HG02759 (cell line): ENCODE measurements around the gene H2BW1.
"Not testable (repeated sequence)": the region's sequence is repeated elsewhere in the genome, so short reads cannot be mapped to it uniquely, and the experiment has no call there.

ENCODE experiments used
- ATAC-seq: cut with Tn5 transposase; IDR thresholded peaks from one replicate; pipeline ENCODE4 v1.9.1; 2021; ENCODE audit warnings: mild to moderate bottlenecking, moderate library complexity; ENCODE audit not compliant: unreplicated experiment

Gene H2BW1

GRCh38 chrX:104013606-104014005 lies at the start of gene H2BW1:
H2BW1 (minus strand) TSS chrX:104013708; CDS start chrX:104013576, 132 bp downstream.
- no peak for ATAC-seq

- not testable (repeated sequence) for ATAC-seq
Observed at GRCh38 chrX:104062636-104063035, 49.1 kb upstream of the H2BW1 start.

GRCh38 chrX:104054956-104055355 lies 41.4 kb upstream of the H2BW1 start:
- not testable (repeated sequence) for ATAC-seq

GRCh38 chrX:104047171-104047570 lies 33.7 kb upstream of the H2BW1 start:
- no peak for ATAC-seq

GRCh38 chrX:104045642-104046041 lies 32.1 kb upstream of the H2BW1 start:
- no peak for ATAC-seq

GRCh38 chrX:104041003-104041402 lies 27.5 kb upstream of the H2BW1 start:
- ATAC-seq = no peak

GRCh38 chrX:104039689-104040505 lies 26.4 kb upstream of the H2BW1 start, which contains the start of gene H2BW2:
H2BW2 (plus strand) TSS chrX:104039956; CDS start chrX:104039995, 39 bp downstream.
- ATAC-seq = no peak

GRCh38 chrX:104018126-104018525 lies 4.6 kb upstream of the H2BW1 start:
- no peak for ATAC-seq

GRCh38 chrX:104015576-104015975 lies 2.1 kb upstream of the H2BW1 start:
- ATAC-seq = not testable (repeated sequence)

GRCh38 chrX:104013158-104013557 lies 350 bp downstream of the H2BW1 start:
- ATAC-seq = no peak

- no peak for ATAC-seq
Observed at GRCh38 chrX:104008831-104009230, 4.7 kb downstream of the H2BW1 start.

- ATAC-seq = peak; percentile 85
Observed at GRCh38 chrX:103999234-103999633, 14.3 kb downstream of the H2BW1 start.

GRCh38 chrX:103983508-103983907 lies 30.0 kb downstream of the H2BW1 start:
- ATAC-seq = not testable (repeated sequence)

- ATAC-seq = peak; percentile 99
Observed at GRCh38 chrX:103962411-103963278, 50.9 kb downstream of the H2BW1 start, which contains the start of gene TMSB15B. TMSB15B (plus strand) TSS chrX:103962627.
